Vagina (tissue), 2 donors: ENCODE data around the gene HOXA1. TPM values are rescaled to one million over a fixed set of nuclear protein-coding genes. Genes with fewer than 3 reads are reported as not detected.

Experiments
- DNase-seq, 2 donors: peaks; one replicate each; pipeline ENCODE4 v3.0.0-alpha.2; 2017; ENCODE audit errors: extremely low spot score in 2 of 2
- H3K27ac ChIP-seq: fragments of 200-600 bp; sonication (generic); one replicate; pipeline ENCODE4 v1.5.1; 2019
- H3K27me3 ChIP-seq: fragments of 200-600 bp; sonication (generic); one replicate; pipeline ENCODE4 v1.5.1; 2019
- H3K36me3 ChIP-seq, 2 donors: fragments of 200-600 bp; sonication (generic); one replicate each; pipeline ENCODE4 v1.5.1; 2017 to 2019
- H3K4me1 ChIP-seq: fragments of 200-600 bp; sonication (generic); one replicate; pipeline ENCODE4 v1.5.1; 2019
- H3K4me3 ChIP-seq, 2 donors: fragments of 200-600 bp; sonication (generic); 1 replicate in 1 of 2; 2 replicates in 1 of 2; pipeline ENCODE4 v1.5.1; 2016 to 2019
- H3K9me3 ChIP-seq: fragments of 200-600 bp; sonication (generic); one replicate; pipeline ENCODE4 v1.5.1; 2019
- POLR2A ChIP-seq, 2 donors: fragments of 450-650 bp; IDR thresholded peaks; one replicate each; pipeline ENCODE4 v1.6.1; 2017; ENCODE audit warnings: antibody characterized with exemption in 2 of 2, mild to moderate bottlenecking in 2 of 2, moderate library complexity in 2 of 2
- POLR2AphosphoS5 ChIP-seq, 2 donors: sonication (generic); formaldehyde crosslinking; IDR thresholded peaks; one replicate each; pipeline ENCODE4 v1.9.0; 2017; ENCODE audit warnings: antibody characterized with exemption in 2 of 2, mild to moderate bottlenecking in 2 of 2, low read depth in 1 of 2; ENCODE audit not compliant: insufficient read depth in 1 of 2
- intact Hi-C: fragments of 100-400 bp; cut with DNase I; formaldehyde crosslinking; loops from one replicate; pipeline ENCODE4 v1.15.1; 2023
- total RNA-seq: library from RNA; depleted of rRNA; stranded (reverse); fragments of >200 nt; gene quantifications from one replicate; pipeline ENCODE4 v1.2.3, GENCODE V29; 2016
- TF ChIP-seq, protein P1 (sequence below), 3 experiments: fragments of 450-650 bp in 2 of 3; fragments of 200-600 bp in 1 of 3; sonication (generic) in 1 of 3; IDR thresholded peaks; one replicate each; pipeline ENCODE4 v1.5.1; 2017 to 2019; ENCODE audit warnings: antibody characterized with exemption in 3 of 3, mild to moderate bottlenecking in 2 of 3, moderate library complexity in 2 of 3

Gene HOXA1
- total RNA-seq, 1 donor from 2014 or later, result 0.74 TPM

DNA sequence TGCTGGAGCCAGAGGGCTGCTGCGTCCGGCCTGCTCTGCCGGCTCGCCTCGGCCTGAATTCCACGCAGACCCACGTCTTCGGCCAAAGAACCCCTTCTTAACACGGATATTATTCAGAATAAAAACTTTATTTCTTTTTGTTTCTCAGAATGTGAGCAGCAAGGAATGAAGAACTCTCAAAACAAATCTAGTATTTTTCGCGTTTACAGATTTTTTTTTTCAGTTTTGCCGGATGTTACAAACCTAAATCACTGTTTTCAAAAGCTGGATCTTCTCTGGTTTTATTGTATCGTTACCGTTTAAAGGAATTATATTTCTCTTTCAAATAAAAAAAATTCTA is 11.1 kb upstream of the HOXA1 start:
- peak overlapping the region; percentile 66 for H3K27ac ChIP-seq
- no peaks in the 10 kb centered on the region for H3K9me3 ChIP-seq
- no peaks in the 10 kb centered on the region for H3K4me1 ChIP-seq
- H3K4me3 ChIP-seq, result peak overlapping the region; percentile 1 to 29
- no peaks in the 10 kb centered on the region for H3K36me3 ChIP-seq
- TF ChIP-seq POLR2A (IDR thresholded peaks at IDR 0.05) (no peak), POLR2AphosphoS5 (IDR thresholded peaks at IDR 0.05; ENCODE audit: insufficient read depth in 1 of 2, low read depth in 1 of 2) (no peak)
- TF ChIP-seq, protein P1, sequence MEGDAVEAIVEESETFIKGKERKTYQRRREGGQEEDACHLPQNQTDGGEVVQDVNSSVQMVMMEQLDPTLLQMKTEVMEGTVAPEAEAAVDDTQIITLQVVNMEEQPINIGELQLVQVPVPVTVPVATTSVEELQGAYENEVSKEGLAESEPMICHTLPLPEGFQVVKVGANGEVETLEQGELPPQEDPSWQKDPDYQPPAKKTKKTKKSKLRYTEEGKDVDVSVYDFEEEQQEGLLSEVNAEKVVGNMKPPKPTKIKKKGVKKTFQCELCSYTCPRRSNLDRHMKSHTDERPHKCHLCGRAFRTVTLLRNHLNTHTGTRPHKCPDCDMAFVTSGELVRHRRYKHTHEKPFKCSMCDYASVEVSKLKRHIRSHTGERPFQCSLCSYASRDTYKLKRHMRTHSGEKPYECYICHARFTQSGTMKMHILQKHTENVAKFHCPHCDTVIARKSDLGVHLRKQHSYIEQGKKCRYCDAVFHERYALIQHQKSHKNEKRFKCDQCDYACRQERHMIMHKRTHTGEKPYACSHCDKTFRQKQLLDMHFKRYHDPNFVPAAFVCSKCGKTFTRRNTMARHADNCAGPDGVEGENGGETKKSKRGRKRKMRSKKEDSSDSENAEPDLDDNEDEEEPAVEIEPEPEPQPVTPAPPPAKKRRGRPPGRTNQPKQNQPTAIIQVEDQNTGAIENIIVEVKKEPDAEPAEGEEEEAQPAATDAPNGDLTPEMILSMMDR (IDR thresholded peaks at IDR 0.05), result no peak
- no peak for DNase-seq
- no peaks in the 10 kb centered on the region for H3K27me3 ChIP-seq
- intact Hi-C loops, result no loop called here

DNA sequence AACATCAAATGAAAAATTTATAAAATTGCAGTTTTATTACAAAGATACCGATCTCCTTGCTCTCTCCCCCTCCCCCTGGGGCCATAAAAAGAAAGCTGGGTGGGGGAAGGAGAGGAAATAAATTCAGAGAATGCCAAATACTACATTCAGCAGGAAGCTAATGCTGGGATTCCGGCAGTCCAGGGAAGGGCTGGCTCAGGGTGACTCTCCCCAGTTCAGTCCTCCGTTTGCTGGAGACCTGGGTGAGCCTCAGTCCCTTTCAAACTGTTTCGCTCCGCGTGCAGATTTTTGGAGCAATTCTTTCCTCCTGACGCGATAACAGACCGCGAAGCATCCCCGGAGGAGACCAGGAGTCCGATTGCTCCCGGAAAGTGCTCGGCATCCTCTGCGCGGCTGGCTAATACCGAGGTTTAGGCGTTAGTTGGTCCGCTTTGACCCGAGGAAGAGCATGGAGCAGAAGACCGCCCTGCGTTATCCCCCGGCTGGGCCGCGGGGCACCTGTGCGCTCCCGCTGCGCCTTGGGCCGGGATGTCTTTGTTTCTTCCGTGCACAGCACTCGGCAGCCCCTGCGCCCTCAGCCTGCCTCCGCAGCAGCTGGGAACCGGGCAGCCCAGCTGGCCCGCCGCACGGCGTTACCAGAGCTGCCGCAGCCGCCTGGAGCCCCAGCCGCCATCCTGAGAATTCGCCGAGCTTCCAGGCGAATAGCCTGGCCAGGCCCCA is 10.5 kb upstream of the HOXA1 start:
- no peaks in the 10 kb centered on the region for H3K4me1 ChIP-seq
- no peak for DNase-seq
- peak overlapping the region; percentile 66 for H3K27ac ChIP-seq
- H3K27me3 ChIP-seq, result no peaks in the 10 kb centered on the region
- peak overlapping the region; percentile 1 to 29 for H3K4me3 ChIP-seq
- H3K9me3 ChIP-seq, result no peaks in the 10 kb centered on the region
- no peak for TF ChIP-seq POLR2AphosphoS5 (IDR thresholded peaks at IDR 0.05; ENCODE audit: insufficient read depth in 1 of 2, low read depth in 1 of 2)
- TF ChIP-seq, protein P1 (IDR thresholded peaks at IDR 0.05), result no peak
- TF ChIP-seq POLR2A (IDR thresholded peaks at IDR 0.05), result no peak
- intact Hi-C loops, result no loop called here
- H3K36me3 ChIP-seq, result no peaks in the 10 kb centered on the region

DNA sequence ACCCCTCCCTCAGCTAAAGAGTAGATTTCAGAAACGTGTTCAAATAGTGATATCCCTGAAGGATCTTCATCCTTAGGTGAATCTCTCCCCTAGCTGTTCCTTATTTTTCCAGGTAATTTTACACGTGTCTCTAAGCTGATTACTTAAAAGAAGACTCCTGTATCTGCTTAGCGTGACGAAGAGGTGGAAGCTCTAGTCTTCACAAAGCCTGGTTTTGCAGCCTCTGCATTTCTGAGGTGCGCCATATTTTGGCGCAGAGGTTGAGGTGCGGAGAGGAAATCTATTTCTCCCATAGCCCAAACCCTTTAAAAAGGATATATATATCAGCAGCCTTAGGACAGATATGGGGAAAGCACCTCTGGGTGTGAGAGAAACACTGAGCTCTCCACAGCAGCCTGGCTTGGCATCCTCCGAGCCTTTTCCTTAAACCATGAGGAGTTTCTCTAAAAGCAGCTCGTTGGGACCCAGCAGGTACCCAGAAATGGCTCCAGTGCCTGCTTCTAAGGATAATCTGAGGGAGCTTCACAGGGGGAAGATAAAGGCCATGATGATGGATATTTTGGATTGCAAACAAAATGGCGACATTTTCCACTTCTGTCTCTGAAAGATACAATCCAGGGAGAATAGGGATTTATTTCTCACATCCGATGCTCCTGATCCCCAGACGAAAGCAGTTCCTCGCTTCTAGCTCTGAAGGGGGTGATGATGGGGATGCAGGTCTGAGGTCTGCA is 9.7 kb upstream of the HOXA1 start:
- no peak overlapping the region for H3K27ac ChIP-seq
- no peaks in the 10 kb centered on the region for H3K36me3 ChIP-seq
- H3K27me3 ChIP-seq, result no peaks in the 10 kb centered on the region
- DNase-seq, result no peak
- intact Hi-C loops, result no loop called here
- no peaks in the 10 kb centered on the region for H3K4me1 ChIP-seq
- no peak overlapping the region for H3K4me3 ChIP-seq
- H3K9me3 ChIP-seq, result no peaks in the 10 kb centered on the region
- TF ChIP-seq, protein P1 (IDR thresholded peaks at IDR 0.05), result no peak
- TF ChIP-seq POLR2A (IDR thresholded peaks at IDR 0.05) (no peak), POLR2AphosphoS5 (IDR thresholded peaks at IDR 0.05; ENCODE audit: insufficient read depth in 1 of 2, low read depth in 1 of 2) (no peak)

DNA sequence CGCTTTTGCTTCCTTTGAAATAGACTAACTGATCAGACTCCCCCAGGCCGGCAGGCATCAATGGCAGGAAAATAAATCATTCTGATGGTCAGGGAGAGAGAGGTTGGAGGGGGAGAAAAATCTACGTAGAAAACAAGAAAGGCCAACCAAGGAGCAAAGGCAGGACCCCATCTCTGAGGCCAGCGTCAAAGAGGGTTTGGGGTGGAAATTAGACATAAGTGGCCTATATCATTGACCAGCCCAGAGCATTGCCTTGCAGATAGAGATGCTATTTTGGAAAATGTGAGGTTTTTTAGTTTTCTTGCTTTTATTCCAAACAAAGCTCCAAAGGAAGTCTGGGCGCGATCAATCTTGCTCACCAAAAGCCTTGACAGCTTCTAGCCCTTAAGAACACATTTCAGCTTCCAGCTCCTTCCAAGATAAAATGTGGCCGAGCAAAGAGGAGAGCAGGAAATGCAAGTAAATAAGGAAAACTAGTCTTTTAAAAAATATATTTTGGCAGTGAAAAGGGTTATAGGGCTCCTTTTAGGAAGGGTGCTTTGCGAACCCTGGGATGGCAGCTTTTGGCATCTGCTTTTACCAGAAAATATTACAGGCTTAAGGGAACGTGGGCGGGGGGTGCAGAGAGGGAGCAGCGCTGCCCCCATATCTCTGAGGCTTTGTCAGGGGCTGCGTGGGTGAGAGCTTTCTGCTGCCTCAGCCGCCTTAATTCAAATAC is 8.7 kb upstream of the HOXA1 start:
- no peak overlapping the region for H3K27ac ChIP-seq
- no peak overlapping the region for H3K4me3 ChIP-seq
- intact Hi-C loops, result no loop called here

More for the DNA sequence above, 8.7 kb upstream of the HOXA1 start:
- TF ChIP-seq, protein P1 (IDR thresholded peaks at IDR 0.05), result no peak
- no peak for TF ChIP-seq POLR2A (IDR thresholded peaks at IDR 0.05)
- no peak for TF ChIP-seq POLR2AphosphoS5 (IDR thresholded peaks at IDR 0.05; ENCODE audit: insufficient read depth in 1 of 2, low read depth in 1 of 2)
- Histone ChIP-seq H3K9me3 (no peaks in the 10 kb centered on the region), H3K36me3 (no peaks in the 10 kb centered on the region), H3K4me1 (peaks cover 2% of the 10 kb centered on the region), H3K27me3 (no peaks in the 10 kb centered on the region)
- DNase-seq, result no peak
